NCI-H1417 (cell line): ENCODE measurements around the gene RASGRP4.

Experiments used
- DNase-seq, 3 experiments: peaks; one replicate each; lab custom pipeline; 2025; lab: John Stamatoyannopoulos, UW

The RASGRP4 gene

DNA sequence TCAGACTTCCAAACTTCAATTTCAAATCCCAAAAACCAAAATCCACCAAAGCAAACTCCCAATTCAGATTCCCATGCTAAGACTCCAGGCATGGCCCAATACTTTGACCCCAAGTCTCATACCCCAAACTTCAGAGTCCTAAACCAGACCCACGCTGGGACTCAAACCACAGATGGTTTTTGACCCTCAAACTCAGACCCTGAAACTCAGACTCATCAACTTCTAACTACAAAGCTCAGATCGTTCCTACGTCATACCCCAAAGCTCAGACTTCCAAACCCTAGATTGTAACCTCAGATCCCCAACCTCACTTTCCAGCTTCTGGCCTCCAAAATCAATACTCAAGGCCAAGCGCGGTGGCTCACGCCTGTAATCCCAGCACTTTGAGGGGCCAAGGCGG, 19.3 kb upstream of the RASGRP4 start:
- no peak for DNase-seq

GRCh38 chr19:38444026-38444425, 18.0 kb upstream of the RASGRP4 start:
- DNase-seq: no peak

- DNase-seq: no peak
These were observed 17.5 kb upstream of the RASGRP4 start for GRCh38 chr19:38443458-38443999.

GRCh38 chr19:38442736-38443135, 16.7 kb upstream of the RASGRP4 start:
- DNase-seq: no peak

GRCh38 chr19:38441657-38442348, 15.8 kb upstream of the RASGRP4 start:
- DNase-seq: no peak

DNA sequence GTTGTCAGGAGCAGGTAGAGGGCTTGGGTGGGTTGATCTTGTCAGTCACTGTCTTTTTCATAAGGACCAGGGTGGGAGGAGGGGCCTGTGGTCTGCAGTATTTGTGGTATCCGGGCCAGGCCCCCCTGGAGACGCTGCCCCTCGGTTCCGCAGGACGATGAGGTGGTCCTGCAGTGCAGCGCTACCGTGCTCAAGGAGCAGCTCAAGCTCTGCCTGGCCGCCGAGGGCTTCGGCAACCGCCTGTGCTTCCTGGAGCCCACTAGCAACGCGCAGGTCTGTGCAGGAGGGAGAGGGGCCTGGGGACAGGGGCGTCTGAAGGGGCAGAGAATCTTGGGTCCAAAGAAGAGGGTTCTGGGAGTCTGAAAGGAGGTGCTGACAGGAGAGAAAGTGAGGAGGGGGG, 14.6 kb upstream of the RASGRP4 start:
- DNase-seq: no peak

DNA sequence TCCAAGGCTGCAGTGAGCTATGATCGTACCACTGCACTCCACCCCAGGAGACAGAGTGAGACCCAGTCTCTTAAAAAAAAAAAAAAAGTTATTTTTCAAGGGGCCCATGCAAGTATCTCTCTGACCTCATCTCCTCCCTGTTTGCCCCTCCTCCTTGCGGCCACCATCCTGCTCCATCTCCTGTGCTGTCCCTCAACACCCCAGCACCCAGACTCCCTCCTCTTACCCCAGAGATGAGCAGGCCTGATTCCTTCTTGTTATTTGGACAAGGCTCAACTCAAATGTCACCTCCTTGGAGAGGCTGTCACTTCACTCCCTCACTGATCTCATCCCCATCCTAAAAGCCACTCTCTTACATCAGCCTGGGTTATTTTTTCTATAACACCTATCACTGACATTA, 11.9 kb upstream of the RASGRP4 start:
- no peak for DNase-seq

DNA sequence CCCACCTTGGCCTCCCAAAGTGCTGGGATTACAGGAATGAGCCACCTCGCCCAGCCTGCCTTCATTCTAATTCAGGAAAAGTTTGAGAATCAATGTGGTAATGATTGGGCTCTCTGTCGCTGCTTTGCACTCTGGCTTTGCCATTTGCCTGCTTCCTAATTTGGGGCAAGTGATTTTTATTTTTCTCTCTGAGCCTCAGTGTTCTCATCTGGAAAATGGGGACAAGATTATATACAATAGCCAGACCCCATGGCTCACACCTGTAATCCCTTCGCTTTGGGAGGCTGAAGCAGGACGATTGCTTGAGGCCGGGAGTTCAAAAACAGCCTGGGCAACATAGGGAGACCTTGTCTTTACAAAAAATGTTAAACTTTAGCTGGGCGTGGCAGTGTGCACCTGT, 11.3 kb upstream of the RASGRP4 start:
- no peak for DNase-seq

- peak in 2 of 3 experiments; percentile 5 to 9 for DNase-seq
These were observed 8.6 kb upstream of the RASGRP4 start for GRCh38 chr19:38434549-38435051.

DNA sequence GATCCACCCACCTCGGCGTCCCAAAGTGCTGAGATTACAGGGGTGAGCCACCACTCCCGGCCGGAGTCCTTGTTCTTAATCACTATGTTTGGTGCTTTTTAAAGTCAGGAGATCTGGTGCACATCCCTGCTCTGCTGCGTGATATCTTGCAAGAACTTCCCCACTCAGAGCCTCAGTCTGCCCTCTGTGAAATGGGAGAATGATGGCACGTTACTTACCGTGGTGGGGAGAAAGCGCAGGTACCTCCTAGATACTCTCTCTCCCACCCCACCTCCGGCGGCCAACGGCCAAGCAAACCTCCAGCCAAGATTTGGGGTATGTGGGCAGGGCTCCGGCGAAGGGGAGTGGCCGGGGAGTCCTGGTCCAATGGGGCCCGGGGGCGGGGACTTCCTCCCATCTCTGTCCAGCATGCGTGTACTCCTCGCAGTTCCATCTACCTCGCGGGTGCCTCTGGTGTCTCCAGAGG, 7.3 kb upstream of the RASGRP4 start, which contains the start of gene RYR1:
TSS of gene RYR1 (plus strand) at position 424 of the 466 bp plus-strand sequence. CDS start 139 bp downstream, outside the sequence.
- no peak for DNase-seq

DNA sequence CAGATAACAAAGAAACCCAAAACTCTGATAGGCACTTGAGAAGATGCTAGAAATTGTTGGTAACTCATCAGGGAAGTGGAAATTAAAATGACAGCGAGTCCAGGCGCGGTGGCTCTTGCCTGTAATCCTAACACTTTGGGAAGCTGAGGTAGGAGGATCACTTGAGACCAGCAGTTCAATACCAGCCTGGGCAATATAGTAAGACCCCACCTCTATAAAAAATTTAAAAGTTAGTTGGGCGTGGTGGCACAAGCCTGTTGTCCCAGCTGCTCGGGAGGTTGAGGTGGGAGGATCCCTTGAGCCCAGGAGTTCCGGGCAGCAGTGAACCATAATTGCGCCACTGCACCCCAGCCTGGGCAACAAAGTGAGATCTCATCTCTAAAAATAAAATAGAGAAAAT, 4.9 kb upstream of the RASGRP4 start:
- no peak for DNase-seq

DNA sequence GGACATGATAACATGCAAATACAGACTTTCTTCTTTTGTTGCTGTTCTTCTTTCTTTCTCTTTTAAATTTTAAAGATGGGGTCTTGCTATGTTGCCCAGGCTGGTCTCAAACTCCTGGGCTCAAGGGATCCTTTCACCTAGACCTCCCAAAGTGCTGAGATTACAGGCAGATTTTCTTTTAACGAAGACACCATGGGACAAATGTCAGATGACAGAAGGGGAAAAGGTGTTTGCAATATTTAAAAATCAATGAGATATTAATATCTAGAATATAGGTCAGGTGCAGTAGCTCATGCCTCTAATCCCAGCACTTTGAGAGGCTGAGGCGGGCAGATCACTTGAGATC, 3.8 kb upstream of the RASGRP4 start:
- DNase-seq: no peak

GRCh38 chr19:38429055-38429810, 3.2 kb upstream of the RASGRP4 start:
- DNase-seq: no peak

- DNase-seq: peak in 1 of 3 experiments; percentile 1
These were observed 1.1 kb upstream of the RASGRP4 start for GRCh38 chr19:38427035-38427677.

DNA sequence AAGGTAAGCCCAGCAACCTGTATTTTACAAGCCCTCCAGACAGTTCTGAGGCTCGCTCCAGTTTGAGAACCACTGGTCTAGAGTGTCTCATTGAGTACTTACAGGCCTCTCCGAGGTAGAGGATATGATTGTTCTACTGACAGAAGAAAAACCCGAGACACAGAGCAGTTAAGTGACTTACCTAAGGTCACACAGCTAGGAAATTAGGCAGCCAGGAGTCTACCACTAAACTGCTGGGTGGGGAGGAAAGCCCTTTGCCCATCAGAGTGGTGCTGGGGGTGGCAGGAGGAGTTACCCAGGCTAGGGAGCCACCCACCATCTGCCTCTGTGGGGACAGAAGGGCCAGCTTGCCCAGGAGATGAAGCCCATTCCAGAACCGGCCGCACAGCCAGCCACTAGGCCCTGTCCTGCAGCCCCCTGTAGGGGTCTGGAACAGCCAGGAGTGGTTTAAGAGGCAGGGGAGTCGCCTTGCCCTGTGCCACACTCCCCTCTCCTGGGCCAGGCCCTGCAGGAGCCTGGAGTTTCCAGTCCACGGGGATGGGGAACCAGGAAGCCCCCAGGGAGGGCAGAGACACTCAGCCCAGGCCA, 703 bp downstream of the RASGRP4 start:
- no peak for DNase-seq

DNA sequence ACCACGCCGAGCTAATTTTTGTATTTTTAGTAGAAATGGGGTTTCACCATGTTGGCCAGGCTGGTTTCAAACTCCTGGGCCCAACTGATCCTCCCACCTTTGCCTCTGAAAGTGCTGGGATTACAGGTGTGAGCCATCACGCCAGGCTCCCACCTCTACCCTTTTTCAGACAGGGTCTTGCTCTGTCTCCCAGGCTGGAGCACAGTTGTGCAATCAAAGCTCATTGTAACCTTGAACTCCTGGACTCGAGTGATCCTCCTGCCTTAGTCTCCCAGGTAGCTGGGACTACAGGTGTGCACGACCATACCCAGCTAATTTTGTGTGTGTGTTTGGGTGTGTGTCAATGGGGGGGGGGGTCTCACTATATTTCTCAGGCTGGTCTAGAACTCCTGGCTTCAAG, 1.7 kb downstream of the RASGRP4 start:
- DNase-seq: no peak

DNA sequence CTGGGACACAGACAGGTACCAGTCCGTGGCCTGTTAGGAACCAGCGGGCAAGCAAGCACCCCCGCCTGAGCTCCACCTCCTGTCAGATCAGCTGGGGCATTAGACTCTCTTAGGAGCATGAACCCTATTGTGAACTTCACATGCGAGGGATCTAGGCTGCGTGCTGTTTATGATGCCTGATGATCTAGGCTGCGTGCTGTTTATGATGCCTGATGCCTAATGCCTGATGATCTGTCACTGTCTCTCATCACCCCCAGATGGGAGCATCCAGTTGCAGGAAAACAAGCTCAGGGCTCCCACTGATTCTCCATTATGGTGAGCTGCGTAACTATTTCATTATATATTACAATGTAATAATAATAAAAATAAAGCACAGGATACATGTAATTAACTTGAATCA, 3.6 kb downstream of the RASGRP4 start:
- DNase-seq: no peak

DNA sequence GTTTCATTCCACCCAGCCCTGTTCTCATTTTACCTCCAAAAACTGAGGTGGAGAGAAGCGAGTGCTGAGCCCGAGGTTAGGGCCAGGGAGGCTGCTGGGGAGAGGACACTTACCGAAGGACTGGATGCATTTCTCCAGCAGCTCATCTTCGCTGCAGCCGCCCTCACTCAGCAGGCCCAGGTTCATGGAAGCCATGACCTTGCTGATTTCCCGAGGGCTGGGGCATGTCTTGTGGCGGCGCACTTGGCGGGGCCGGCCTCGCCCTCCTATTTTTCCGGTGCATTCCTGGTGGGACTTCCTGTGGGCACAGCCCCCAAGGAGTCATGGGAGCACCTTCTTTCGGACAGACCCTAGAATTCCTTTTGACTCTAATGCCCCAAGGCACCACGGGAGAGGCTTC, 4.2 kb downstream of the RASGRP4 start:
- no peak for DNase-seq

- DNase-seq: no peak
These were observed 5.1 kb downstream of the RASGRP4 start for GRCh38 chr19:38420935-38421334.

GRCh38 chr19:38417544-38418506, 8.2 kb downstream of the RASGRP4 start:
- peak; percentile 9 to 56 (median 49) for DNase-seq

- no peak for DNase-seq
These were observed 8.9 kb downstream of the RASGRP4 start for GRCh38 chr19:38417146-38417543.
